HG03565 (cell line): ENCODE measurements around the gene LEP.

ENCODE experiments used
- ATAC-seq: cut with Tn5 transposase; IDR thresholded peaks from one replicate; pipeline ENCODE4 v1.9.1; 2021; ENCODE audit warnings: mild to moderate bottlenecking, moderate library complexity; ENCODE audit not compliant: unreplicated experiment

Gene LEP

GRCh38 chr7:128244861-128245260 is 3.8 kb downstream of the LEP start:
- no peak for ATAC-seq

DNA sequence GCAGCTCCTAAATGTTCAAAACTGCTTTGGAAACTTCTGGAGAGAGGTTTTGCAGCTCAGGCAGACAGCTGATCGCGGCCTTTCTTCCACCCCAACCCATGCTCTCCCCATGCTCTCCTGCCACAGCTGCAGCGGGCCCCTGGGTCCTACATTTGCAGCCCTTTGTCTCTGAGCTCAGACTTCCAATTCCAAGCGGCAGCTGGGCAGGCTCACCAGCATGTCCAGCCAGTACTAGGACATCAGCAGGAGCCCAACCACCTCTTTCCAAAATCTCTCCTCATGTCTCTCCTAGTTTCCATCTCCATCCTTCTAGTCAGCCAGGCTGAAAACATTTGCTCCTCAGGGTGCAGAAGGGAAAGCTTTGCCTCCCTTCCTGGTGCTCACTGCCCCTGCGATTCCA is 6.0 kb downstream of the LEP start:
- ATAC-seq = no peak

GRCh38 chr7:128247640-128248194 is 6.6 kb downstream of the LEP start:
- no peak for ATAC-seq

DNA sequence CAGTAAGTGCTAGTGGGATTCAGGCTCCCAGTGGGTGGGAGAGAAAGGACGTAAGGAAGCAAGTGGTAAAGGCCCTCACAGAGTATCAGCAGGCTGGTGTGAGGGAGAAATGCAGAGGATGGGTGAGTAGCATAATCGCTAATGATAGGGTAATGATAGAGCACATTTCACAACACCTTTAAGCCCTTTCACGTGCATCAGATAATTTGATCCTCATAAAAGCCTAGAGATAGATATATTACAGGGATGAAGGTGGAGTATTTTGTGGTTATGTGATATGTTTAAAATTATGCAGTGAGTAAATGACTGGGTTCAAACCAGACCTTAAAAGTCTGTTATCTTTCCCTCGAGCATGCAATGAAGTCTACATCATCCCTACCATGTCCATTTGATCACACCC is 10.3 kb downstream of the LEP start:
- ATAC-seq = no peak

DNA sequence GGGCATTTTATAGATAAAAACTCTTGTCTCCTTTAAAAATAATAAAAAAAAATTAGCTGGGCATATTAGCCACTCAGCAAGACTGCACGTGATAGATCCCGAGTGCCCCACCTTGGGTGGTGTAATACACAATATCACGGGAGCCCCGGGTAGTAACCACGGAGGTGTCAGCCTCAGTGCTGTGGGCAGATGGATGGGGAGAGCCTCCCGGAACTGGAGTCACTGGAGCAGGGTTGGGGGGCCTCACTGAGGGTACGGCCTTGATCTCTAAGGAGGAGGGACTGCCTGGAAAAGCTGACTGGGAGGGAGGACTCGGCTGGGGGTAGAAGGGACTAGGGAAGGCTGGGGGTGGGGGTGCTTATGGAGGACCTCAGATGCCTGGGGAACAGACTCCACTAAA is 12.6 kb downstream of the LEP start:
- ATAC-seq = no peak

GRCh38 chr7:128254470-128254869 is 13.4 kb downstream of the LEP start:
- ATAC-seq = no peak

- no peak for ATAC-seq
Observed at GRCh38 chr7:128255271-128255670, 14.2 kb downstream of the LEP start.

DNA sequence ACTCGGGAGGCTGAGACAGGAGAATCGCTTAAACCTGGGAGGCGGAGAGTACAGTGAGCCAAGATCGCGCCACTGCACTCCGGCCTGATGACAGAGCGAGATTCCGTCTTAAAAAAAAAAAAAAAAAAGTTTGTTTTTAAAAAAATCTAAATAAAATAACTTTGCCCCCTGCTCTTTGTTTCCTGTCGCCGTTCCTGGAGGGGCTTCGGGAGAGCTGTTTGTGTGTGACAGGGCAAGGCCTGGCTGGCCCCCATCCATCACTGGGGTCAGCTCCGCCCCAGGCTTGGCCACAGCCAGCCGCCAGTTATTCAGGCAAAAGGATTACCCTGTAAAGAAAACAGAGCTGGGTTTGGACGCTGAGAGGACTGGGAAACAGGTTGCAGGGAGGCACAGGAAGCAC is 16.4 kb downstream of the LEP start:
- ATAC-seq = no peak

DNA sequence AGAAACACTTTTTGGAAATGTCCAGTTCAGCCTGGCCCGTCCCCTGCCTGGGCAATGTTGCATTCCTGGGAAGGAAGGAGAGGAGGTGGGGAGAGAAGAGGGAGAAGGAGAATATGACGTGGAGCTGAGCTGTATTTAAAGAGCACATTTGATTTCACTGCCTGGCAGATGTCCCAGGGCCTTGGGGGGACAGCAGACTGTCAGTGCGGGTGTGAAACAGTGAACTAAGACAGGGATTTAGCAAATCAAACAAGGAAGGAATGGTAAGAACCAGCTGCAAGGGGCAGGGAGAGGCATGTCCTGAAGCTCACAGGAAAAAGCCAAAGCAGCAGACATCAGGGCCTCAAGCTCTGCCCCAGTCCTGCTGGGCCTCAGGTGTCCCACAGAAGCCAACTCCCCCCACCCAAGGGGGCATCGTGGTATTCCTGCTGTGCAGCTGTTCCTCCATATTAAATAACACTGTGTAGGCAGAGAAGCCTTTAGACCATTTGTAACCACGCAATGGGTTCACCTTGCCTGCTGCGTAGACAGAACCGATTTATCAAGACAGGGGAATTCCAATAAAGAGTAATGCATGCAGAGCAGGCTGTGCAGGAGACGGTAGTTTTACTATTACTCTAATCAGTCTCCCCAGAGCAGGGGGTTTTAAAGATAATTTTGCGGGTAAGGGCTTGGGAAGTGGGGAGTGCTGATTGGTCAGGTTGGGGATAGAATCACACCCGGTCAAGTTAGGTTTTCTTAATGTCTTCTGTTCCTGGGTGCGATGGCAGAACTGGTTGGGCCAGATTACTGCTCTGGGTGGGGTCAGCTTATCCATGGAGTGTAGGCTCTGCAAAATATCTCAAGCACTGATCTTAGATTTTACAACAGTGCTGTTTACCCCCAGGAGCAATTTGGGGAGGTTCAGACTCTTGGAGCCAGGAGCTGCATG is 18.3 kb downstream of the LEP start:
- ATAC-seq = no peak

DNA sequence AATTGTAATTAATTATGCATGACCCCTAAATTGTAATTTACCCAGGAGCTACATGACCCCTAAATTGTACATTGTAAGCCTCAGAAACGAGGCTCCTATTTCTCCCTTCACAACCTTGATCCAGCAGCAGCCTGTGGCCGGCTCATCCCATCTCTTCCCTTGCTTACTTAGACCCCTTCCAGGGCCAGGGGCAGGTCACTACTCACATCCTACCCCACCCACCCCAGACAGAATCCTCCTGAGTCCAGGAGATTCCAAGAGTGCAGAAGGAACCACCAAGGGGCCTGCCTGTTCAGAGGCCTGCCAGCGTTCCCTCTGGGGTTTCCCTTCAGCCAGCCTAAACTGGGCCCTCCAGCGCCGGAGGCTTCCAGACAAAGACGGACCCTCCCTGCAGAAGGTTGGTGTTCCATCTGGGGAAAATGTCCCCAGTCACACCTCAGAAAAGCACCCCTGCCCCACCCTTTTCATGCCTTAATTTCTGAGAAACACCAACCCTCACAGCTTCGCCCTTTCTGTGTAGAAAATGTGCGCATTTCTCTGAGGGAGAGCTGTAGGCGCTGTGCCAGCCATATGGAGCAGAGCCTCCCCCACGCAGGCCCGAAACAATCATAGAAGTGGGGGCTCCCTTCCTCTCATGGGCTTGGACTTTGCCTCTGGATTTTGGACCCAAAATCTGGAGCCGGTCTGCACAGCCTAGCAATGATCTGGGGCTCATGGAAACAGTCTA is 19.2 kb downstream of the LEP start:
- ATAC-seq = no peak

- no peak for ATAC-seq
Observed at GRCh38 chr7:128262273-128263028, 21.4 kb downstream of the LEP start.

DNA sequence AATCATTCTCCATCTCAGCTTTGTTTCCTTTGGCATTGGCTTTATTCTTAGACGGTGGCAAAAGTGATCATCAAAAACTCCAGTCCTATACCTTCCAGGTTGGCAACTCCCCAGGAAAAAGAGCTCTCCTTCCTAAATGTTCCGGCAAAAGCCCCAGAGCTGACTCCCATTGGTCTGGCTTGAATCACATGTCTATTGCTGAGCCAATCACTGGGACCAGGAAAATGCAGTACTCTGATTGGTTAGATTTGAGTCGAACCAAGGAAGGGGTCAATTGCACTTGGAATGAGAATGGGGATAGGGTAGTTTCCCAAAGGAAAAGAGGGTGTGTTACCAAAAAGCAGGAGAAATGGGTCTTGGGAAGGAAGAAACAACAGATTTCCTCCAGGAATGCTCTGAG is 22.3 kb downstream of the LEP start:
- ATAC-seq = no peak

GRCh38 chr7:128264477-128264876 is 23.4 kb downstream of the LEP start:
- ATAC-seq = no peak

DNA sequence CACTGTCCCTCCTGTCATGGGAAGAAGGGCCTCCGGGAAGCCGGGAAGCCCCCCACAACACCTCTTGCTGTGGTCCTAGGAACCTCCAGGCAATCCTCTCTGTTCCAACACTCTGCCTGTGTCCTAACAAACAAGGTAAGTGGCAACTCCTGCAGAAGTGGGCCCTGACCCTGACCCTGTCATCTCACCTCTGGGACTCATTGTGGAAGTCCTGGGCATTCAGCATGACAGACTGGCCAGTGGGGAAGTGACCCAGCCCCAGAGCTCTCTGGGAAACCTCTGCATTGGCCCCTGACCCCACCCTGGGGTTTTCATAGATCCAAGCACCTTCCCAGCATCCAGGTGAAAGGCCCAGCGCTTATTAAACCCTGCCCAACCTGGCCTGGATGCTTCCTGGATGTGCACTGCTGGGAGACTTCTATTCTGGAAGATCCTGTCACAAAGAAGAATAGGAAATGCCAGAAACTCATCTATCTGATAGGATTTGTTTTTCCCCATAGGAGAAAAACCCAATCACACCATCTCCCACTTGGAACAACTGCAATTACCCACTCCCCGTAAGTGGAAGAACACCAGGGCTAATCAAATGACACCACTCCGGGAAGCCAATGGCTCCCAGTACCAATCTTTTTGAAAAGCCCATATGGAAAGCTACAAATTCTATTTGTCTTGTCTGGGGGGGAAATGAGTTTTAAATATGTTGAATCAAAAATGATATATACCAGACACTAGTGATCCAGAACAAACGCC is 24.3 kb downstream of the LEP start:
- no peak for ATAC-seq

- ATAC-seq = no peak
Observed at GRCh38 chr7:128265906-128266300, 24.8 kb downstream of the LEP start.

DNA sequence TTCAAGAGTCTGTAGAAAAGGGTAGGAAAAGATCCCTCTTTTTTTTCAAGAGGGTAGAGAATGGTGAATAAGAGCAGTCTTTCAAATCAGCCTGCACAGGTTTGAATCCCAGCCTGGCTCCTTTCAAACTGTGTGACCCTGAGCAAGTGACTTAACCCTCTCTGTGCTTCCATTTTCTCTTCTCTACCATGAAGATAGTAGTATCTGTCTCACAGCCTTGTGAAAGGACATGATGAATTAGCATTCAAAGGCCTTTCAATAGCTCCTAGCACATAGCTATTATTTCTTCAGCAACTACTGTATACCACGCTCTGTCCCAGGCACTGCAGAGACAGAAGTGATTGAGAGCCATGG is 25.4 kb downstream of the LEP start:
- ATAC-seq = no peak

DNA sequence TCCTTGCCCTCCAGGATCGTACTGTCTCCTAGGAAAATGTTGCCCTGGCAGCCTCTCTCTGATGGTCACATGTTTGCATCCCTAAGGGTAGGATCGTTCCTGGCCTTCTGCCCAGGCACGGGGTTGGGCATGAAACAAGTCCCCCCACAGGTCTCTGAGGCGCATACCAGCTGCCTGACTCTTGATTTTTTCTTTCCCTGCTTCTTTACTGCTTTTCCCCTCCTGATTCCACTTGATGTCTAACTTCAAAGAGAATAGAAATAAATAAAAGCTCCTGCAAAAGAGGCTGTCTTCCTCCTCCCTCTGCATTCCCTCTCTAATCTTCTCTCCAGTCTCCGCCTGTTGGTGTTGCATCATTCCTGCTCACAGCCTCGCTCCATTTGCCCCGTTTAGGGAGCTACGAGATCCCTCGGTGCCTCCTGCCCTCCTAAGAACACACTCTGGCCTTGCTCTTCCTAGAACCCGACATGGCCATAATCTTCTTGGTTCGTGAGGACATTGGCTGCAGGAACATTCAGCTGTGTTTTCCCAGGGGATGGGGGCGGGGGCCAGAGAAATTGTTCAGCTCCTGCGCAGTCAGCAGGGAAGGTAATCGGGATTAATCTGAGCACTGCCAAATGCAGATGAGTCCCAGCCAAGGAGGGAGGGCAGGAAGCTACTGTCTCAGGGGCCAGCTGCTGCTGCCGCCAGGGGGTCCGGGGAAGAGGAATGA is 26.0 kb downstream of the LEP start:
- ATAC-seq = no peak

GRCh38 chr7:128267595-128267924 is 26.5 kb downstream of the LEP start:
- ATAC-seq = no peak

DNA sequence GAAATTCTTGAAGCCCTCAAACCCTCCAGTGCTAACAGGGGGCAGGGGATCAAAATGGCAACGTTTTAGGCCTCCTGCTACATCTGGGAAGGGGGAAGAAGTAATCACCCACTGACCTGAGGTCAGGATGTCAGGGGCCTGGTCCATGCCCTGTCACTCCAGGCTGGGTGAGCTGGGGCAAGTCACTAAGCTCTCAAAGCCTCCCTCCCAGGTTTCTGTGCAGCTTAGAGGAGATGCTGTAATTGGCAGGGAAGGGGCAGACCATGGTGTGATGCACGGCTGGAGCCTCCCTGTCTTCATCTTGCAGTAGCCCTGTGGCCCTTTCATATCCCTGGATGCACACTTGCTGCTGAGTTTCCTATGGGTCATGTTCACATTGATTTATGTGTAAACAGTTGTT is 27.2 kb downstream of the LEP start:
- ATAC-seq = no peak

- ATAC-seq = no peak
Observed at GRCh38 chr7:128270826-128271272, 29.8 kb downstream of the LEP start.
